ENCODE results near the gene KCNK6.

DNA sequence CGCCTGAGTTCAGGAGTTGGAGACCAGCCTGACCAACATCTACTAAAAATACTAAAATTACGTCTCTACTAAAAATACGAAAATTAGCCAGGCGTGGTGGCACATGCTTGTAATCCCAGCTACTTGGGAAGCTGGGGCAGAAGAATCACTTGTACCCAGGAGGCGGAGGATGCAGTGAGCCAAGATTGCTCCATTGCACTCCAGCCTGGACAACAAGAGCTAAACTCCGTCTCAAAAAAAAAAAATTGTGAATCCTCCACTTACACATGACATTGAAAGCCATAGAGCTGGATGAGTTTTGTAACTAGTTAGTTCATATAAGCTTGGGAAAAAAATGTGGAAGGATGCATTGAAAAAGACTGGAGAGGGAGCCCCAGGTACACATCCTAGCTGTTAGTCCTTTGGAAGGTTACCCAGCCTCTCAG lies 54.3 kb downstream of the KCNK6 start:
- no peak for TF ChIP-seq CTCF (IDR thresholded peaks at IDR 0.05)
- no peak for TF ChIP-seq POLR2A (IDR thresholded peaks at IDR 0.05)
